HG02759 (cell line): ENCODE results near the gene MYCBP2.
"Not testable (repeated sequence)": the region's sequence is repeated elsewhere in the genome, so short reads cannot be mapped to it uniquely, and the experiment has no call there.

ENCODE experiments used
- ATAC-seq: cut with Tn5 transposase; IDR thresholded peaks from one replicate; pipeline ENCODE4 v1.9.1; 2021; ENCODE audit warnings: mild to moderate bottlenecking, moderate library complexity; ENCODE audit not compliant: unreplicated experiment

The MYCBP2 gene

GRCh38 chr13:77299587-77299986 lies 27.3 kb downstream of the MYCBP2 start:
- no peak for ATAC-seq

GRCh38 chr13:77298426-77298825 lies 28.5 kb downstream of the MYCBP2 start:
- ATAC-seq, result peak; percentile 74

GRCh38 chr13:77291774-77292173 lies 35.1 kb downstream of the MYCBP2 start:
- ATAC-seq, result no peak

DNA sequence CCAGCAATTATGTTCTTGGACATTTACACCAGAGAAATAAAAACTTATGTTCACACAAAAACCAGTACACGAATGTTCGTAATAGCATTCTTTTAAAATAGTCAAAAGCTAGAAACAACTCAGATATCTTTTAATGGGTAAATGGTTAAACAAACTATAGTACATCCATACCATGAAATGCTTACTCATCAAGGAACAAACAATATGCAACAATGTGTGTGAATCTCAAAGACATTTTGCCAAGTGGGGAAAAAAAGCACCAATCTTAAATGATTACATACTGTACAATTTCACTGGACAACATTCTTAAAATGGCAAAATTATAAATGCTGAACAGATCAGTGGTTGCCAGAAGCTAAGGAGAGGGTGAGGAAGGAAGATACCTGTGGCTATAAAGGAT lies 36.6 kb downstream of the MYCBP2 start:
- ATAC-seq, result no peak

GRCh38 chr13:77289851-77290250 lies 37.0 kb downstream of the MYCBP2 start:
- no peak for ATAC-seq

DNA sequence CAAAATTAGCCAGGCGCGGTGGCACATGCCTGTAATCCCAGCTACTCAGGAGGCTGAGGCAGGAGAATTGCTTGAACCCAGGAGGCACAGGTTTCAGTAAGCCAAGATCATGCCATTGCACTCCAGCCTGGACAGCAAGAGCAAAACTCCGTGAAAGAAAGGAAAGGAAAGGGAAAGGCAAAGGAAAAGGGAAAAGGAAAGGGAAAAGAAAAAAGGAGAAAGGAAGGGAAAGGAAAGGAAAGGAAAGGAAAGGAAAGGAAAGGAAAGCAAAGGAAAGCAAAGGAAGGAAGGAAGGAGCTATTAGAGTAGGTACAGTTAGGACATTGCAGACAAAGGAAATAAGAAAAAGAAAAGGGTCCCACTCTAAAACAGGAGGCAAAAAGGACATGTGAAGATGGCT lies 41.3 kb downstream of the MYCBP2 start:
- not testable (repeated sequence) for ATAC-seq

DNA sequence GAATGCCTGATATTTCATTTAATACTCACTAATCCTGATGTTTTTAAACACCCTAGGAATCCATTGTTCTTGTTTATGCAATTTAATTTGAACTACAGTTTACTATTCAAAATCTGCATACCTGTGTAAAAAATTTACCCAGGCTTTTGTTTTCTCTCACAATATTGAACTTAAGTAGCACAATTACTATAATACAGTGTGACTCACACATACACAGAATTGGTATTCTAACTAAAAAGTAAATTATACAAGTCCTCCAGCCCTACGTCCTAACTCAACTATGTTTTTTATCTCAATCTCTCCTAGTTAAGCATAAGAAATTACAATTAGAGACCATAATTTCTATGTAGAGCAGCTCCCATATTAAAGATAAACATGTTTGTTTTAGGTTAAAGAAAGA lies 41.8 kb downstream of the MYCBP2 start:
- ATAC-seq, result no peak

- no peak for ATAC-seq
These were observed 52.8 kb downstream of the MYCBP2 start for GRCh38 chr13:77274126-77274525.

DNA sequence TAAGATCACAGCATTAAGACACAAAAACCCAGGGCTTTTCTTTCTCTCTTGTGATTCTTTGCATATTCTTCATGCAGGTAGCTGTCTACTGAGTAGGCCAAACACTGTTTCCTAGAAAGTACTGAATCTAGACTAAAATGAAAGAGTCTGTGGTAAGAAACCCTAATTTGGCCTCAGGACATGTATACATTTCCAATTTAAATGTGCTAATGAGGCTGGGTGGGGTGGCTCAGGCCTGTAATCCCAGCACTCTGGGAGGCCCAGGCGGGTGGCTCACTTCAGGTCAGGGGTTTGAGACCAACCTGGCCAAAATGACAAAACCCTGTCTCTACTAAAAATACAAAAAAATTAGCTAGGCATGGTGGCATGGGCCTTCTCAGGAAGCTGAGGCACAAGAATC lies 57.8 kb downstream of the MYCBP2 start:
- no peak for ATAC-seq

DNA sequence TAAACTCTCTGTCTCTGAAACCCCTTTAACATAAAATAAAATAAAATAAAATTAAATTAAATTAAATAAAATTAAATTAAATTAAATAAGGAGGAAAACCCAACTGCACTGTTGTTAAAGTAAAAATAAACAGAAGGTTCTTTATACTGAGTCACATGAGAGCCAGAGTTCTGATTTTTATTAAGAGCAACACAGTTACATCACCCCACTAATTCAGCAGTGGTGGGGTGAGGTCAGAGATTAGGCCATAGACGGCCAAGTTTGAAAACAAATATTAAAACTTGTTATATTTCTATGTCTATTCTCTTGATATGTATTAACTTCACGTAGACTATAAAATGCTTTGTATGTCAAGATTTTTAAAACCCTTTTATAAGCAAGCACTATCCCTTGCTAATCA lies 59.5 kb downstream of the MYCBP2 start:
- ATAC-seq, result no peak

- no peak for ATAC-seq
These were observed 61.6 kb downstream of the MYCBP2 start for GRCh38 chr13:77265336-77265735.

- no peak for ATAC-seq
These were observed 64.7 kb downstream of the MYCBP2 start for GRCh38 chr13:77262198-77262597.

- no peak for ATAC-seq
These were observed 75.9 kb downstream of the MYCBP2 start for GRCh38 chr13:77250975-77251374.

GRCh38 chr13:77245224-77245623 lies 81.7 kb downstream of the MYCBP2 start:
- not testable (repeated sequence) for ATAC-seq

DNA sequence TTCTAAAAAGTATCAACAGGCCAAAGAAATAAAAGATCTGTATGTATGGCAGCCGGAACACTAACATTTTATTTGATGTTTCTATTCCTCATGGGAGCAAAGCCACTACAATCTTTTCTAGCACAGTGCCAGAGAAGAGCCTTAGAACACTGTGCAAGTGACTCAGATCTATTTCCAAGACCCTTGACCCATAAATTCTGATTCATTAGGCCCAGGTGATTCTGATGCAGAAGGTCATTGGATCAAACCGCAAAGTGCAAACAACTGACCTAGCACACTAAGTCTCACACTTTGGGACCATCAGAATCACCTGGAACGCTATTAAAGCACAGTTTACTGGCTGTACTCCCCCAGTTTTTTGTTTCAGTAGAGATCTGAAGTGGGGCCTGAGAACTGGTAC lies 87.6 kb downstream of the MYCBP2 start:
- ATAC-seq, result no peak

DNA sequence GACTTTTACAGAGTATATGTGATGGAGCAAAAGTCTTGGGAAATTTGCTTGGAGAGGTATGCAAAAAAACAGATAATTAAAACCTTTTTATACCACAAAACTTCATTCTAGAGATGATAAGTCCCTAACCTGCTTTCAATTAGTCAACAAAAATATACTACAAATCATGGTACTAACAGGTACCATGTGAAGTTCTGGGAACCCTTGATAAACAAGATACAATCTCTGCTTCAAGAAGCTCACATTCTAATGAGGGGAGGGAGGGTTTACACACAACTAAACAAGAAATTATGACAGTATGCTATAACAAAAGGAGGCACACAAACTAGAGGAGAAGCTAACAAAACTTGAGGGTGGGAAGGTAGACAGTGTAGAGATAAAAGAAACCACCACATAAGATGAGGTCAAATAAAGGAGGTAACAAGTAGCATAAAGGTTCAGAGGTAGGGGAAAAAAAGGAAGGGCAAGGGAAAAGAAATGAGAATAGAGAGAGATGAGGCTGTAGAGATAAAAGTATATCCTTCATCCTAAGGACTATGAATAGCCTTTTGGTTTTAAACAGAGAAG lies 91.4 kb downstream of the MYCBP2 start:
- ATAC-seq, result no peak

GRCh38 chr13:77233159-77233558 lies 93.7 kb downstream of the MYCBP2 start:
- ATAC-seq, result no peak

GRCh38 chr13:77230560-77230959 lies 96.3 kb downstream of the MYCBP2 start:
- ATAC-seq, result no peak

- no peak for ATAC-seq
These were observed 100.9 kb downstream of the MYCBP2 start for GRCh38 chr13:77225946-77226345.

- ATAC-seq, result no peak
These were observed 104.0 kb downstream of the MYCBP2 start for GRCh38 chr13:77222909-77223308.

DNA sequence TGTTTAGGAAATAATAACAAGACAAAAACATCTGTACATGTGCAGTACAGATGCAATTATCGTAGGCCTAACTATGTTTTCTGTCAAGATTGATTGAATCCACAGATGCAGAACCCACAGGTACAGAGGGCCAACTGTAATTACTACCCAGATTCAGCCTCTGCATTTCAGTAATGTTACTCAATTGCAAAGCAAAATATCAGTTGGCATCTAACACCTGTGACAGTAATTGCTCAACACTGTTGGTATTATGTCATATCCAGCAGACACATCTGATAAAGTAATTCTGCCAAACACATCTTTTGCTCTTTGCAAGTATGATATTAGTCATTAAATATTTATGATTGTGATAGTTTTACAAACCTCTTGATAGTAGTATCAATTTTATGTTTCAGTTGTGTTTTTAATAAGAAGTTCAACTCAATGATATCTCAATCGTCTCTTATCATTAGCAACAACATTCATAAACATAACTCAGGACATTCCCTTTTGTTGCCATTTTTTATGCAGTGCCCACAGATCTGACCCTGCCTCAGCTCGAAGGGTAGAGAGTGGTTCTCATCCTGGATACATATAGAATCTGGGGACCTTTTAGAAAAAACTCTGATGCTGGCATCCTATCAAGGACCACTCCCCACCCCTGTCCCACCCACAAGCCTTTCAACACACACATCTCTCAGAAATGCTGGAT lies 104.7 kb downstream of the MYCBP2 start:
- no peak for ATAC-seq

DNA sequence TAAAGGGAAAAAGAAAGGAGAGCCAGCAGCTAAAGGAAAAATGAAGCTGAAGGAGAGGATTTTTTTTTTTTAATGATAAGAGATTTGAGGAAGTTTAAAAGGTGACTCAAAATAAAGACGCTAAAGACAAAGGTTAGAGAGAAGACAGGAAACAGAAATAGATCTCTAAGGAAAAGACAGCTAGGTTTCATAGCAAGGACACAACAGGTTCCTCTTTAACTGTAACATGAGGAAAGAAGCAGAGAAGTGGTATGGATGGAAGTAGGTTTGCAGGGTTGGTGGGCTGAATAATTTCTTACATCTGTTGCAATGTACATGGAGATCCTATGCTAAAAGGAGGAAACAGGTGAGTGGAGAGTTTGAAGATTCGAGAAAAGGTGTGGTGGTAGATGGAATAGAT lies 107.5 kb downstream of the MYCBP2 start:
- no peak for ATAC-seq

DNA sequence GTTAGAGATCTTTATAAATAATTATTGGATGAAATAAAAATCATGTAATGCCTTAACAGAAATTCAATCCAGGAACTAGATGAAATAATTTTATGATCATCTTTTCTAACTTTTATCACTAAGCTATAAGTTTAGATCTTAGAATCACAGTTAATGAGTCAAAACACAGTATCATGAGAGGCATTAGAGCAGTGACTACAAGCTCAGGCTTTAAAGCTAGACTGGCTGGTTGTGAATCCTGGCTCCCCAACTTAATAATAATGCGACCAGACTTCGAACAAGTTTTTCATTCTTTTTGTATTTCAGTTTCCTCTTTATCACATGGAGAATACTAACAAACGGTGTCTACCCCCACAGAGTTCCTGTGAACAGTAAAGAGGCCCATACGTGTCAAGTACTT lies 108.6 kb downstream of the MYCBP2 start:
- ATAC-seq, result no peak
